PC-9 (cell line): Measurements from ENCODE around the gene VIPR1. TPM values are rescaled to one million over a fixed set of nuclear protein-coding genes. Genes with fewer than 3 reads are reported as not detected.

ENCODE experiments used
- total RNA-seq: library from RNA; stranded (reverse); gene quantifications from 2 replicates; pipeline ENCODE4 v1.2.3, GENCODE V29; 2021

The VIPR1 gene
- total RNA-seq, 1 experiment from 2014 or later = 23.9 TPM

Other genes starting within 250 kb of the VIPR1 start
- gene CCK, start 236.5 kb upstream of the VIPR1 start, total RNA-seq = 2.1 and 2.7 TPM in 2 replicates
- not detected in 2 replicates for gene LYZL4, start 92.0 kb upstream of the VIPR1 start, total RNA-seq
- 38.1 and 42.4 TPM in 2 replicates for gene SEC22C, start 79.3 kb downstream of the VIPR1 start, total RNA-seq
- gene SS18L2, start 88.2 kb downstream of the VIPR1 start, total RNA-seq = 28.8 and 34.5 TPM in 2 replicates
- gene NKTR, start 98.0 kb downstream of the VIPR1 start, total RNA-seq = 66.0 and 70.5 TPM in 2 replicates
- 8.1 and 9.6 TPM in 2 replicates for gene ZBTB47, start 151.1 kb downstream of the VIPR1 start, total RNA-seq
- gene KLHL40, start 182.9 kb downstream of the VIPR1 start, total RNA-seq = not detected in 2 replicates
- gene HHATL, start 200.2 kb downstream of the VIPR1 start, total RNA-seq = not detected in 2 replicates